Tibial nerve (tissue), 4 donors: ENCODE results near the gene WDR43. TPM values are rescaled to one million over a fixed set of nuclear protein-coding genes. Genes with fewer than 3 reads are reported as not detected.

ENCODE experiments used
- DNase-seq, 2 donors: peaks; one replicate each; pipeline ENCODE4 v3.0.0-alpha.2; 2019; ENCODE audit warnings: low spot score in 2 of 2
- H3K27ac ChIP-seq, 4 donors: fragments of 200-600 bp; sonication (generic) in 3 of 4; one replicate each; pipeline ENCODE4 v1.5.1; 2017 to 2019; ENCODE audit warnings: mild to moderate bottlenecking in 1 of 4
- H3K27me3 ChIP-seq, 2 donors: fragments of 200-600 bp; sonication (generic) in 1 of 2; one replicate each; pipeline versions ENCODE4 v1.5.1 to v1.6.0; 2017 to 2019
- H3K36me3 ChIP-seq, 3 donors: fragments of 200-600 bp; sonication (generic); one replicate each; pipeline ENCODE4 v1.5.1; 2018 to 2019
- H3K4me1 ChIP-seq, 4 donors: fragments of 200-600 bp; sonication (generic) in 3 of 4; one replicate each; pipeline ENCODE4 v1.5.1; 2017 to 2019
- H3K4me3 ChIP-seq, 4 donors: fragments of 200-600 bp; sonication (generic) in 3 of 4; one replicate each; pipeline ENCODE4 v1.5.1; 2017 to 2019; ENCODE audit warnings: mild to moderate bottlenecking in 1 of 4, moderate library complexity in 1 of 4
- H3K9me3 ChIP-seq, 4 donors: fragments of 200-600 bp; sonication (generic) in 3 of 4; one replicate each; pipeline ENCODE4 v1.5.1; 2017 to 2019
- CTCF ChIP-seq, 5 experiments: fragments of 200-600 bp in 3 of 5; fragments of 450-650 bp in 2 of 5; sonication (generic) in 3 of 5; IDR thresholded peaks; one replicate each; pipeline ENCODE4 v1.5.1; 2016 to 2019; ENCODE audit warnings: antibody characterized with exemption in 5 of 5, mild to moderate bottlenecking in 3 of 5, moderate library complexity in 2 of 5
- EP300 ChIP-seq, 2 donors: sonication (generic); formaldehyde crosslinking; IDR thresholded peaks; one replicate each; pipeline ENCODE4 v1.6.1; 2017; ENCODE audit warnings: antibody characterized with exemption in 2 of 2, mild to moderate bottlenecking in 1 of 2
- POLR2A ChIP-seq, 2 donors: fragments of 450-650 bp; IDR thresholded peaks; one replicate each; pipeline ENCODE4 v1.6.1; 2017; ENCODE audit warnings: antibody characterized with exemption in 2 of 2, mild to moderate bottlenecking in 2 of 2, moderate library complexity in 2 of 2
- WGBS, 2 donors: methylation state at CpG; one replicate each; pipeline ENCODE4 v1.1.5; 2018; 5-methylcytosine and 5-hydroxymethylcytosine counted together
- total RNA-seq, 4 donors: library from RNA; depleted of rRNA; stranded (reverse); fragments of >200 nt; gene quantifications; one replicate each; pipeline ENCODE4 v1.1.0, GENCODE V29; 2016

Gene WDR43
- total RNA-seq, 4 donors from 2014 or later: 32.2 to 57.6 (median 37.0) TPM

- no peak for DNase-seq
Observed at GRCh38 chr2:28902584-28902983, 8.1 kb downstream of the WDR43 start.

GRCh38 chr2:28904295-28904694 lies 9.8 kb downstream of the WDR43 start:
- Histone ChIP-seq H3K27ac (no peak overlapping the region), H3K27me3 (no peaks in the 10 kb centered on the region), H3K4me3 (no peak overlapping the region), H3K9me3 (no peaks in the 10 kb centered on the region), H3K4me1 (peaks cover 0 to 30% (median 0%) of the 10 kb centered on the region in 4 donors), H3K36me3 (peaks cover 0 to 56% (median 0%) of the 10 kb centered on the region in 3 donors)
- WGBS, 2 donors: 80 to 92% methylated on average over 2 of the region's 2 CpGs
- TF ChIP-seq CTCF (IDR thresholded peaks at IDR 0.05): no peak
- no peak for TF ChIP-seq POLR2A (IDR thresholded peaks at IDR 0.05)
- TF ChIP-seq EP300 (IDR thresholded peaks at IDR 0.05): no peak
- DNase-seq: no peak

More at GRCh38 chr2:28902584-28902983, 8.1 kb downstream of the WDR43 start:
- Histone ChIP-seq H3K27me3 (no peaks in the 10 kb centered on the region), H3K36me3 (peaks cover 0 to 38% (median 0%) of the 10 kb centered on the region in 3 donors), H3K4me1 (peaks cover 0 to 47% (median 7%) of the 10 kb centered on the region in 4 donors), H3K4me3 (no peak overlapping the region), H3K9me3 (no peaks in the 10 kb centered on the region), H3K27ac (no peak overlapping the region)
- no peak for TF ChIP-seq POLR2A (IDR thresholded peaks at IDR 0.05)
- no peak for TF ChIP-seq CTCF (IDR thresholded peaks at IDR 0.05)
- no peak for TF ChIP-seq EP300 (IDR thresholded peaks at IDR 0.05)
- 85 to 95% methylated on average over 3 of the region's 3 CpGs for WGBS, 2 donors

- DNase-seq: no peak
- 78 to 79% methylated on average over 2 of the region's 2 CpGs for WGBS, 2 donors
- Histone ChIP-seq H3K27ac (no peak overlapping the region), H3K4me1 (peaks cover 0 to 27% (median 0%) of the 10 kb centered on the region in 4 donors), H3K4me3 (no peak overlapping the region), H3K27me3 (no peaks in the 10 kb centered on the region), H3K36me3 (peaks cover 0 to 62% (median 0%) of the 10 kb centered on the region in 3 donors), H3K9me3 (no peaks in the 10 kb centered on the region)
- TF ChIP-seq EP300 (IDR thresholded peaks at IDR 0.05): no peak
- TF ChIP-seq POLR2A (IDR thresholded peaks at IDR 0.05): no peak
- no peak for TF ChIP-seq CTCF (IDR thresholded peaks at IDR 0.05)
Observed at GRCh38 chr2:28904802-28905457, 10.5 kb downstream of the WDR43 start.

GRCh38 chr2:28905533-28905932 lies 11.1 kb downstream of the WDR43 start:
- DNase-seq: no peak
- H3K9me3 ChIP-seq: no peaks in the 10 kb centered on the region
- H3K4me3 ChIP-seq: no peak overlapping the region
- TF ChIP-seq CTCF (IDR thresholded peaks at IDR 0.05): no peak
- TF ChIP-seq POLR2A (IDR thresholded peaks at IDR 0.05): no peak
- no peak for TF ChIP-seq EP300 (IDR thresholded peaks at IDR 0.05)
- peaks cover 0 to 66% (median 0%) of the 10 kb centered on the region in 3 donors for H3K36me3 ChIP-seq
- 95 to 99% methylated on average over 3 of the region's 3 CpGs for WGBS, 2 donors
- no peaks in the 10 kb centered on the region for H3K27me3 ChIP-seq
- peaks cover 0 to 21% (median 0%) of the 10 kb centered on the region in 4 donors for H3K4me1 ChIP-seq
- H3K27ac ChIP-seq: no peak overlapping the region

GRCh38 chr2:28906376-28906775 lies 11.9 kb downstream of the WDR43 start:
- Histone ChIP-seq H3K9me3 (no peaks in the 10 kb centered on the region), H3K27ac (no peak overlapping the region), H3K4me1 (peaks cover 0 to 13% (median 0%) of the 10 kb centered on the region in 4 donors), H3K27me3 (no peaks in the 10 kb centered on the region), H3K36me3 (peaks cover 0 to 74% (median 0%) of the 10 kb centered on the region in 3 donors), H3K4me3 (no peak overlapping the region)
- 94 to 96% methylated on average over 4 of the region's 4 CpGs for WGBS, 2 donors
- DNase-seq: no peak
- TF ChIP-seq EP300 (IDR thresholded peaks at IDR 0.05) (no peak), POLR2A (IDR thresholded peaks at IDR 0.05) (no peak), CTCF (IDR thresholded peaks at IDR 0.05) (no peak)
